K562 treated with DMSO at 1 percent for 4 hours (cell line): ENCODE results near the gene MS4A4A. TPM values are rescaled to one million over a fixed set of nuclear protein-coding genes. Genes with fewer than 3 reads are reported as not detected.

Source experiments
- total RNA-seq: library from RNA; unstranded; fragments of 300-600 nt; gene quantifications from 2 replicates; pipeline ENCODE4 v1.2.3, GENCODE V29; 2022; ENCODE audit not compliant: insufficient read depth

Gene MS4A4A
- total RNA-seq: 0.81 TPM in 1 of 2 replicates, not detected in the other

DNA sequence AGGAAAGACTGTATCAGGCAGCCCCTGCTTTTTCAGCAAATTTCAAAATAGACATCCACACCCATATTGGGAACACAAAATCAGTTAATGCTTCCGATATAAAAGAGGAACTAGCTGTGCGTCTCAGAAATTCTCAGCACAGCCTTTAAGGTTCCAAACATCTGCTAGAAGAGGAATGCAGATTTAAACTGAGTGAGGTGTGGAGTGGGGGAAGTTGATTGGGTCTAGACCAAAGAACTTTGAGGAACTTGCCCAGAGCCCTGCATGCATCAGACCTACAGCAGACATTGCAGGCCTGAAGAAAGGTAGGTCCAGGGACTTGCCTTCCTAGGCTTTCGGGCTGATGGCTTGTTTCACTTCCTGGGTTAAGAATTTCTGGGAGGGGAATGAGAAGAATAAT, at the start of gene MS4A4A:
MS4A4A (plus strand) TSS at position 255 of the 400 bp plus-strand sequence; CDS start at position 265, 10 bp downstream.

DNA sequence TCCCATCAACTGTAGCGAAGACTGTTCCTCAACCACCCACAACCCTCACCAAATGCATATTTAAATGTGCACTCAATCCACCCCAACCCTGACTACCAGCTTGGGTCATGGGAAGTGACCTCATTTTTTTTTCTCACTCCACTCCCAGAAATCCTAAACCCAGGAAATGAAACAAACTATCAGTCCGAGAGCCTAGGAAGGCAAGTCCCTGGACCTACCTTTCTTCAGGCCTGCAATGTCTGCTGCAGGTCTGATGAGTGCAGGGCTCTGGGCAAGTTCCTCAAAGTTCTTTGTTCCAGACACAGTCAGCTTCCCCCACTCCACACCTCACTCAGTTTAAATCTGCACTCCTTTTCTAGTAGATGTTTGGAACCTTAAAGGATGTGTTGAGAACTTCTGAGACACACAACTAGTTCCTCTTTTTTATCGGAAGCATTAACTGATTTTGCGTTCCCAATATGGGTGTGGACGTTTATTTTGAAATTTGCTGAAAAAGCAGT, 37.7 kb upstream of the MS4A4A start, which contains the start of gene MS4A4E:
MS4A4E (minus strand) TSS at position 398 of the 500 bp plus-strand sequence. CDS start 13,082 bp downstream, outside the sequence.

DNA sequence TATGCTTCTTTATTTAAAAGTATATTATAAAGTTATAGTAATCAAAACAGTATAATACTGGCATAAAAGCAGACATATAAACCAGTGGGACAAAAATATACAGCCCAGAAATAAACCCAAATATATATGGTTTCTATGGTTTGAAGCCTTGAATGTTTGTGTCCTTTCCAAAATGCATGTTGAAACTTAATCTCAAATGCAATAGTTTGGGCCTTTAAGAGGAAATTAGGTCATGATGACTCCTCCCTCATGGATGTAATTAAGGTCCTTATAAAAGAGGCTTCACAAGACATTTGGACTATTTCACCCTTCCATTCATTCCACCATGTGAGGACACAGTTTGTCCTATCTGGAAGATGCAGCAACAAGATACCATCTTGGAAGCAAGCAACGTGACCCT, 46.5 kb downstream of the MS4A4A start, which contains the start of gene MS4A6E:
MS4A6E (plus strand) TSS at position 301 of the 400 bp plus-strand sequence. CDS start 7,641 bp downstream, outside the sequence.

Other genes starting within 250 kb of the MS4A4A start
- not detected in 2 replicates for gene OOSP2, start 240.3 kb upstream of the MS4A4A start, total RNA-seq
- 119 and 133 TPM in 2 replicates for gene MS4A3, start 224.0 kb upstream of the MS4A4A start, total RNA-seq
- gene MS4A2, start 192.0 kb upstream of the MS4A4A start, total RNA-seq: 6.0 and 10.1 TPM in 2 replicates
- 0.86 and 3.4 TPM in 2 replicates for gene MS4A6A, start 97.6 kb upstream of the MS4A4A start, total RNA-seq
- gene MS4A4E, start 37.5 kb upstream of the MS4A4A start, total RNA-seq: 1.4 TPM in 1 of 2 replicates, not detected in the other
- not detected in 2 replicates for gene MS4A6E, start 46.6 kb downstream of the MS4A4A start, total RNA-seq
- not detected in 2 replicates for gene MS4A7, start 97.9 kb downstream of the MS4A4A start, total RNA-seq
- gene MS4A14, start 115.8 kb downstream of the MS4A4A start, total RNA-seq: not detected in 2 replicates
- not detected in 2 replicates for gene MS4A5, start 148.9 kb downstream of the MS4A4A start, total RNA-seq
- gene MS4A1, start 175.2 kb downstream of the MS4A4A start, total RNA-seq: not detected in 2 replicates
- gene MS4A12, start 212.1 kb downstream of the MS4A4A start, total RNA-seq: not detected in 2 replicates
- gene MS4A13, start 234.7 kb downstream of the MS4A4A start, total RNA-seq: not detected in 2 replicates